Measurements from ENCODE around the gene GMIP.

DNA sequence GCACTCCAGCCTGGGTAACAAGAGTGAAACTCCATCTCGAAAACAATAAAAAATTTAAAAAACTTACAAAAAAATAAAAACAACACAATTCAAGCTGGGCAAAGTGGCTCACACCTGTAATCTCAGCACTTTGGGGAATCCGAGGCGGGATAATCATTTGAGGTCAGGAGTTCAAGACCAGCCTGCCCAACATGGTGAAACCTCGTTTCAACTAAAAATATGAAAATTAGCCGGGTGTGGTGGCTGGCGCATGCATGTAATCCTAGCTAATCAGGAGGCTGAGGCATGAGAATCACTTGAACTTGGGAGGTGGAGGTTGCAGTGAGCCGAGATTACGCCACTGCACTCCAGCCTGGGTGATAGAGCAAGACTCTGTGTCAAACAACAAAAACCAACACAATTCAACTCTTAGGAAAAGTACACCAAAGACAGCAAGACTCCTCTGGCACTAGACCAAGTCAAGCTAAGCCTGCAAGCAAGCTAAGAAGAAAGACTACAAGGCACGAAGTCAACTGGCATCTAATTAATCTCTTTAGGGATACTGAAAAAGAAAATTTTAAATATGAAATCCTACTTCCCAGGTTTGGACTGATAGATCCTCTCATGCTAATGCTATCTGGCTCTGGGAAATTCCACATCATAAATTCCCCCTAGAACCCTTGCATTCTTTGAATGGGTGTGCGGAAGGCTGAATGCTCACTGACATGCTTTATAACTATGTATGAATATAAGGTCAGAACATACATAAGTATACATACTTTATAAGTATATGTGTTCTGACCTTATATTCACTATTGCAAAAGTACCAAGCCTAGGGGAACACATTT, 32.9 kb downstream of the GMIP start:
- no peak for TF ChIP-seq POU2F2 (IDR thresholded peaks at IDR 0.05; ENCODE audit: low read depth, low read length)
- TF ChIP-seq POLR2A (IDR thresholded peaks at IDR 0.05; ENCODE audit: low read depth, low read length), result no peak
- no peak for TF ChIP-seq TAF1 (IDR thresholded peaks at IDR 0.05; ENCODE audit: low read depth, low read length)
- no peak for TF ChIP-seq POLR2AphosphoS5 (IDR thresholded peaks at IDR 0.05; ENCODE audit: low read depth, low read length)
- no peak for TF ChIP-seq PAX5 (IDR thresholded peaks at IDR 0.05; ENCODE audit: insufficient read depth, low read length, severe bottlenecking)
